SU-DHL-6 (cell line): ENCODE results near the gene NFE2.

Source experiments
- H2AFZ ChIP-seq: fragments of 200-600 bp; sonication (generic); 2 replicates; pipeline ENCODE4 v1.6.1; 2014; ENCODE audit warnings: low read depth, mild to moderate bottlenecking, moderate library complexity, mixed read lengths, antibody characterized with exemption, low read length; ENCODE audit not compliant: severe bottlenecking
- H3F3A ChIP-seq: fragments of 200-600 bp; shearing (Covaris generic); 2 replicates; pipeline ENCODE4 v1.6.0; 2016; ENCODE audit warnings: antibody characterized with exemption, mild to moderate bottlenecking; ENCODE audit not compliant: insufficient read depth
- H3K27ac ChIP-seq: fragments of 200-600 bp; sonication (generic); 2 replicates; pipeline ENCODE4 v1.5.1; 2016; ENCODE audit warnings: low read depth, mild to moderate bottlenecking, low read length, moderate library complexity, mixed read lengths
- H3K27me3 ChIP-seq: fragments of 200-600 bp; sonication (generic), shearing (Covaris generic); 2 replicates; pipeline ENCODE4 v1.6.0; 2014; ENCODE audit warnings: mild to moderate bottlenecking, low read length
- H3K36me3 ChIP-seq: fragments of 200-600 bp; sonication (generic); 2 replicates; pipeline ENCODE4 v1.6.1; 2014; ENCODE audit warnings: mild to moderate bottlenecking, low read length, mixed read lengths
- H3K4me2 ChIP-seq: fragments of 300-600, 200-600 bp; shearing (Covaris generic), sonication (generic); 2 replicates; pipeline ENCODE4 v1.6.0; 2014; ENCODE audit warnings: low read length, low read depth, mild to moderate bottlenecking; ENCODE audit not compliant: poor library complexity, severe bottlenecking
- H3K4me3 ChIP-seq: fragments of 200-600 bp; sonication (generic); 2 replicates; pipeline ENCODE4 v1.5.1; 2014; ENCODE audit warnings: antibody characterized with exemption, low read length, mild to moderate bottlenecking, mixed read lengths; ENCODE audit not compliant: insufficient read depth, poor library complexity, severe bottlenecking
- H3K79me2 ChIP-seq: fragments of 200-600 bp; sonication (generic); 2 replicates; pipeline ENCODE4 v1.6.1; 2014; ENCODE audit warnings: mild to moderate bottlenecking, low read length, moderate library complexity; ENCODE audit not compliant: insufficient read depth
- H3K9ac ChIP-seq: fragments of 200-600 bp; sonication (generic); 2 replicates; pipeline ENCODE4 v1.7.0; 2014; ENCODE audit warnings: mild to moderate bottlenecking, low read length
- H3K9me2 ChIP-seq: fragments of 200-600 bp; sonication (generic); replicated peaks from 2 replicates; pipeline ENCODE4 v1.6.1; 2014; ENCODE audit warnings: low read length; ENCODE audit not compliant: insufficient read depth
- H3K9me3 ChIP-seq: fragments of 200-600 bp; sonication (generic); 2 replicates; pipeline ENCODE4 v1.6.1; 2014; ENCODE audit warnings: low read length, mixed read lengths; ENCODE audit not compliant: insufficient read depth
- H4K20me1 ChIP-seq: fragments of 200-600 bp; sonication (generic); 2 replicates; pipeline ENCODE4 v1.6.1; 2014; ENCODE audit warnings: low read depth, mild to moderate bottlenecking, antibody characterized with exemption, low read length, moderate library complexity, mixed read lengths
- EZH2phosphoT487 ChIP-seq: fragments of 200-600 bp; sonication (generic), shearing (Covaris generic); conservative IDR thresholded peaks from 2 replicates; pipeline ENCODE4 v1.6.1; 2018; ENCODE audit warnings: mild to moderate bottlenecking, antibody characterized with exemption, low read length, moderate library complexity, mixed read lengths
- TF ChIP-seq, protein P1 (sequence below): fragments of 200-600 bp; sonication (generic); IDR thresholded peaks from one replicate; pipeline ENCODE4 v1.5.1; 2017; ENCODE audit warnings: antibody characterized with exemption, mild to moderate bottlenecking, low read length, moderate library complexity; ENCODE audit not compliant: insufficient read depth, poor library complexity, severe bottlenecking

Gene NFE2

DNA sequence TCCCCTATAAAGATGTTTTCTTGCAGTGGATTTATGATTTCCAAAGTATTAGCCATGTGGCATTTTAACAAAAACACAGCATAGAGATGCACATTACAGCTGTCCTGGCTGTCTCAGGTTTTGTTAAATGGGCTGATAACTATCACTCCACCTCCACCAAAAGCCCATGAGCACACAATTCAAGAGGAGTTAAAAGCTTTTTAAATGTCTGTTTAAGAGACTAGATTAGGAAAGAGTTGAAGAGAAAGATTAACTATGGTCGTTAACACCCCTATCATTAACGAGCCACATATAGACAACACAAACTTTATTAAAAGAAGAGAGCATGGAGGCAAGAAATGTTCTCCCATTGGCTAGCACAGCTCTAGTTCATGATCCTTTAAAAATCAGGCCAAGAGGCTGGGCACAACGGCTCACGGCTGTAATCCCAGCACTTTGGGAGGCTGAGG is 35.4 kb downstream of the NFE2 start:
- Histone ChIP-seq H3K4me3 (no peak overlapping the region), H4K20me1 (no peaks in the 10 kb centered on the region), H3K27me3 (no peaks in the 10 kb centered on the region), H3F3A (peaks cover 10% of the 10 kb centered on the region; the same call in 1 of the 2 replicates), H3K9me3 (no peaks in the 10 kb centered on the region), H3K9me2 (no peaks in the 10 kb centered on the region), H2AFZ (no peak overlapping the region), H3K36me3 (no peaks in the 10 kb centered on the region), H3K79me2 (peaks cover 39% of the 10 kb centered on the region), H3K9ac (no peak overlapping the region), H3K4me2 (no peak overlapping the region), H3K27ac (no peak overlapping the region)
- TF ChIP-seq EZH2phosphoT487: no peak
- TF ChIP-seq, protein P1, sequence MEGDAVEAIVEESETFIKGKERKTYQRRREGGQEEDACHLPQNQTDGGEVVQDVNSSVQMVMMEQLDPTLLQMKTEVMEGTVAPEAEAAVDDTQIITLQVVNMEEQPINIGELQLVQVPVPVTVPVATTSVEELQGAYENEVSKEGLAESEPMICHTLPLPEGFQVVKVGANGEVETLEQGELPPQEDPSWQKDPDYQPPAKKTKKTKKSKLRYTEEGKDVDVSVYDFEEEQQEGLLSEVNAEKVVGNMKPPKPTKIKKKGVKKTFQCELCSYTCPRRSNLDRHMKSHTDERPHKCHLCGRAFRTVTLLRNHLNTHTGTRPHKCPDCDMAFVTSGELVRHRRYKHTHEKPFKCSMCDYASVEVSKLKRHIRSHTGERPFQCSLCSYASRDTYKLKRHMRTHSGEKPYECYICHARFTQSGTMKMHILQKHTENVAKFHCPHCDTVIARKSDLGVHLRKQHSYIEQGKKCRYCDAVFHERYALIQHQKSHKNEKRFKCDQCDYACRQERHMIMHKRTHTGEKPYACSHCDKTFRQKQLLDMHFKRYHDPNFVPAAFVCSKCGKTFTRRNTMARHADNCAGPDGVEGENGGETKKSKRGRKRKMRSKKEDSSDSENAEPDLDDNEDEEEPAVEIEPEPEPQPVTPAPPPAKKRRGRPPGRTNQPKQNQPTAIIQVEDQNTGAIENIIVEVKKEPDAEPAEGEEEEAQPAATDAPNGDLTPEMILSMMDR: no peak

DNA sequence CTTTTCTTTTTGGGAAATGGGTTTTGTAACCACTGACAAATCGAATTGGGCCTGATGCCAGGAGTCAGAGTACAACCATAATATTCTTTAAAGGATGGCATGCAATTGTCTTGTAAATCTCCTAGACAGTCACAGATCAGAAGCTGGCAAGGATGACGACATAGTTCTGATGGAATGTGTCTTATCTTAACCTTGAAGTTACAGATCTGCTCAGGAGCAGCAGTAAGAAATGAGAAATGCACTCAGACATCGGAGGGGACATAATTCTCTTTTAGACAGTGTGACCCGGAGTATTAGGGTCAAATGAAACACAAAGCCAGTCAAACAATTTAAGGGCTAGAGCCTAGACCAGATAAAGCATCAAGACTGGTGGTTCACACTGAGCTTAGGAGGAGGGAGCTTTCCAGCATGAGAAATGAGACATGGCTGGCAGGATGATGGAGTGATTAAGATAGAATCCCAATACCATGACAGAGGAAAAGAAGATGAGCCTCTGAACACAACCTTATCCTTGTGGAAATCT is 38.4 kb downstream of the NFE2 start:
- Histone ChIP-seq H3F3A (peaks cover 19% of the 10 kb centered on the region), H3K9me3 (no peaks in the 10 kb centered on the region), H3K36me3 (no peaks in the 10 kb centered on the region; the same call in 1 of the 2 replicates), H3K4me2 (no peak overlapping the region), H3K4me3 (no peak overlapping the region), H4K20me1 (no peaks in the 10 kb centered on the region), H3K27me3 (no peaks in the 10 kb centered on the region), H3K27ac (no peak overlapping the region), H2AFZ (no peak overlapping the region), H3K9me2 (no peaks in the 10 kb centered on the region), H3K9ac (no peak overlapping the region), H3K79me2 (peaks cover 54% of the 10 kb centered on the region)
- TF ChIP-seq, protein P1: no peak
- TF ChIP-seq EZH2phosphoT487: no peak

DNA sequence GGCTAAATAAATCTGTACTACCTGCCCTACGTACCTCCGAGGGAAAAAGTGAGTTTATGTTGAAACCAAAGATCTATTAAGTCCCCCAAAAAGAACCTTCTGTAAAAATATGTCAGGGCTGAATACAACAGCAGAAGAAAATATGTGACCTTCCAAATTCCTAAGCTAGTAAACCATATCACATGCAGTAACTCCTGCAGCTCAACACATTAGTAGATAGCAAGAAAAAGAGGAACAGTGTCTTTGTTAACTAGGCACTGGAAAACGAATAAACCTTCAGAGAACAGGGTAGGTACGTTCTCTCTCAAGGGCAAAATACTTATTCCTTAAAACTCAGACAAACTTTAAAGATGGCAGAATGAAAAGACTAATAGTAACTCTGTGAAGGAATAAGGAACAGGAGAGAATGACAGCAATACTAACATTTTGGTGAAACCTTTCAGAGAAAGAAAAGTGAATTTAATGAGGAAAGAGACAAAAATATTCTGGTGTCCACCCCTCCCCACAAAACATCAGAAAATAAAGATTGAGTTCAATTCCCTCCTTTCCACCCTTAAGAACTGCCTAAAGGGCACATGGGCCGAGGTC is 38.9 kb downstream of the NFE2 start:
- Histone ChIP-seq H3K9me2 (no peaks in the 10 kb centered on the region), H3K27ac (no peak overlapping the region), H3K4me3 (no peak overlapping the region), H3K27me3 (no peaks in the 10 kb centered on the region), H3K4me2 (no peak overlapping the region), H3K36me3 (no peaks in the 10 kb centered on the region; the same call in 1 of the 2 replicates), H3K9ac (no peak overlapping the region), H3K79me2 (peaks cover 50% of the 10 kb centered on the region), H2AFZ (no peak overlapping the region), H4K20me1 (no peaks in the 10 kb centered on the region), H3K9me3 (no peaks in the 10 kb centered on the region), H3F3A (peaks cover 19% of the 10 kb centered on the region)
- no peak for TF ChIP-seq EZH2phosphoT487
- TF ChIP-seq, protein P1: no peak
